ENCODE data around the gene MORN1.
A peak's percentile ranks its signal among the peaks of the same experiment; 100 is the strongest.

The MORN1 gene

GRCh38 chr1:2414297-2414958 is 23.1 kb upstream of the MORN1 start:
- TF ChIP-seq ZNF274 (IDR thresholded peaks at IDR 0.05; ENCODE audit: low read depth, low read length) = no peak
- H3K4me3 ChIP-seq (ENCODE audit: low read length) = no peak overlapping the region; the same call in 1 of the 2 replicates

- peak overlapping the region; percentile 72; the same call in 1 of the 2 replicates for H3K4me3 ChIP-seq (ENCODE audit: low read length)
- no peak for TF ChIP-seq ZNF274 (IDR thresholded peaks at IDR 0.05; ENCODE audit: low read depth, low read length)
Observed at GRCh38 chr1:2413495-2414296, 22.3 kb upstream of the MORN1 start.

- H3K4me3 ChIP-seq (ENCODE audit: low read length) = peak overlapping the region; percentile 72; the same call in 1 of the 2 replicates
- no peak for TF ChIP-seq ZNF274 (IDR thresholded peaks at IDR 0.05; ENCODE audit: low read depth, low read length)
Observed at GRCh38 chr1:2412773-2413494, 21.6 kb upstream of the MORN1 start.

- no peak for TF ChIP-seq ZNF274 (IDR thresholded peaks at IDR 0.05; ENCODE audit: low read depth, low read length)
Observed at GRCh38 chr1:2412395-2412772, 21.0 kb upstream of the MORN1 start, which contains the start of gene PEX10. Gene PEX10, minus strand, starts transcription at chr1:2412564. Its CDS starts 62 bp downstream, at chr1:2412502.

GRCh38 chr1:2411801-2412394 is 20.5 kb upstream of the MORN1 start:
- peak overlapping the region; percentile 82 for H3K4me3 ChIP-seq (ENCODE audit: low read length)
- TF ChIP-seq ZNF274 (IDR thresholded peaks at IDR 0.05; ENCODE audit: low read depth, low read length) = no peak

More at GRCh38 chr1:2412395-2412772, 21.0 kb upstream of the MORN1 start, which contains the start of gene PEX10:
- H3K4me3 ChIP-seq (ENCODE audit: low read length) = peak within 1 kb of the TSS; percentile 82

- no peak for TF ChIP-seq ZNF274 (IDR thresholded peaks at IDR 0.05; ENCODE audit: low read depth, low read length)
- no peak overlapping the region for H3K4me3 ChIP-seq (ENCODE audit: low read length)
Observed at GRCh38 chr1:2409745-2410144, 18.4 kb upstream of the MORN1 start.

GRCh38 chr1:2408859-2409276 is 17.5 kb upstream of the MORN1 start:
- no peak for TF ChIP-seq ZNF274 (IDR thresholded peaks at IDR 0.05; ENCODE audit: low read depth, low read length)
- H3K4me3 ChIP-seq (ENCODE audit: low read length) = no peak overlapping the region

- H3K4me3 ChIP-seq (ENCODE audit: low read length) = no peak overlapping the region
- TF ChIP-seq ZNF274 (IDR thresholded peaks at IDR 0.05; ENCODE audit: low read depth, low read length) = no peak
Observed at GRCh38 chr1:2408456-2408855, 17.1 kb upstream of the MORN1 start.

GRCh38 chr1:2407991-2408275 is 16.6 kb upstream of the MORN1 start:
- TF ChIP-seq ZNF274 (IDR thresholded peaks at IDR 0.05; ENCODE audit: low read depth, low read length) = no peak
- H3K4me3 ChIP-seq (ENCODE audit: low read length) = no peak overlapping the region

- TF ChIP-seq ZNF274 (IDR thresholded peaks at IDR 0.05; ENCODE audit: low read depth, low read length) = no peak
Observed at GRCh38 chr1:2407166-2407990, 16.0 kb upstream of the MORN1 start.

GRCh38 chr1:2406451-2407041 is 15.2 kb upstream of the MORN1 start:
- no peak for TF ChIP-seq ZNF274 (IDR thresholded peaks at IDR 0.05; ENCODE audit: low read depth, low read length)
- H3K4me3 ChIP-seq (ENCODE audit: low read length) = no peak overlapping the region

More at GRCh38 chr1:2407166-2407990, 16.0 kb upstream of the MORN1 start:
- H3K4me3 ChIP-seq (ENCODE audit: low read length) = no peak overlapping the region

- no peak overlapping the region for H3K4me3 ChIP-seq (ENCODE audit: low read length)
- TF ChIP-seq ZNF274 (IDR thresholded peaks at IDR 0.05; ENCODE audit: low read depth, low read length) = no peak
Observed at GRCh38 chr1:2405588-2406295, 14.4 kb upstream of the MORN1 start.
